Measurements from ENCODE around the gene ASPN. TPM values are rescaled to one million over a fixed set of nuclear protein-coding genes. Genes with fewer than 3 reads are reported as not detected.

The ASPN gene
- total and polyA plus RNA-seq, 2 donors (not counting 3 experiments of a cell fraction or from before 2014, with no cell fraction given) = not detected

DNA sequence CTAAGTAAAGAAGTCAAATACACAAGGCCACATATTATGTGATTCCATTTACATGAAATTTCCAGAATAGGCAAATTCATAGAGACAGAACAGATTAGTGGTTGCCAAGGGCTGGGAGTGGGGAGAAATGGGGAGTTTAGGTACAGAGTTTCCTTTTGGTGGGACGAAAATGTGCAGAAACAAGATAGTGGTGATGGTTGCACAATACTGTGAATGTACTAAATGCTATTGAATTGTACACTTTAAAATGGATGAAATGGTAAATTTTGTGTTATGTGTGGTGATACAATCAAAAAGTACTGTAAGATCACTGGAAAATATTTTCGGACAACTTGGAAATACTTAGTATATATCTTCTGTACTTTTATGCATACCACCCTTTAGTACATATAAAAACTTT lies 38.5 kb upstream of the ASPN start:
- H3K9me3 ChIP-seq (replicated peaks; ENCODE audit: control insufficient read depth, insufficient read depth, low read length) = no peaks in the 10 kb centered on the region
- H2AFZ ChIP-seq (ENCODE audit: low read depth, low read length) = no peak overlapping the region
- no peaks in the 10 kb centered on the region for H4K20me1 ChIP-seq (replicated peaks; ENCODE audit: control insufficient read depth, extremely low read depth, insufficient read depth, low read length)
- intact Hi-C loops (cut with micrococcal nuclease) (no loop called here), dilution Hi-C loops (cut with MboI; ENCODE audit: extremely low pct_ligation_motif_present, low sequenced_read_pairs) (no loop called here)
- TF ChIP-seq MYC (IDR thresholded peaks at IDR 0.05; ENCODE audit: low read depth, low read length) (no peak), GATA2 (IDR thresholded peaks at IDR 0.05; ENCODE audit: insufficient read depth, insufficient read length, low read depth, low read length) (no peak), JUN (IDR thresholded peaks at IDR 0.05; ENCODE audit: borderline replicate concordance, insufficient read depth, insufficient read length, low read depth) (no peak), FOS (IDR thresholded peaks at IDR 0.05; ENCODE audit: borderline replicate concordance, insufficient read depth, low read length) (no peak), EZH2 (IDR thresholded peaks at IDR 0.05; ENCODE audit: borderline replicate concordance, low read depth, low read length, severe bottlenecking) (no peak), CTCF (IDR thresholded peaks at IDR 0.05; ENCODE audit: extremely low read depth in 1 of 2, insufficient read depth in 1 of 2, low read depth in 1 of 2, low read length in 2 of 2) (no peak), POLR2A (IDR thresholded peaks at IDR 0.05; ENCODE audit: low read depth, low read length) (no peak), POLR2AphosphoS5 (IDR thresholded peaks at IDR 0.05; ENCODE audit: insufficient read depth, low read depth, low read length) (no peak)
- TF ChIP-seq, protein P1, sequence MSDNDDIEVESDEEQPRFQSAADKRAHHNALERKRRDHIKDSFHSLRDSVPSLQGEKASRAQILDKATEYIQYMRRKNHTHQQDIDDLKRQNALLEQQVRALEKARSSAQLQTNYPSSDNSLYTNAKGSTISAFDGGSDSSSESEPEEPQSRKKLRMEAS (IDR thresholded peaks at IDR 0.05; ENCODE audit: insufficient read depth, insufficient read length) = no peak
- H3K27ac ChIP-seq (ENCODE audit: insufficient read depth, low read depth, low read length) = no peak overlapping the region
- no peak overlapping the region for H3K4me2 ChIP-seq (ENCODE audit: insufficient read depth, low read length)
- no peaks in the 10 kb centered on the region for H3K27me3 ChIP-seq (ENCODE audit: control insufficient read depth in 2 of 2, insufficient read depth in 2 of 2, low read length in 2 of 2)
- no peak overlapping the region for H3K9ac ChIP-seq (replicated peaks; ENCODE audit: extremely low read depth, insufficient read depth, low read length)
- CTCF ChIA-PET = interaction anchor here (1.2 kb wide), 1 partner anchor 27 kb away, joined by 3 read pairs; no protein-coding TSS in a partner anchor
- H3K79me2 ChIP-seq (ENCODE audit: control insufficient read depth, insufficient read depth, low read length) = no peaks in the 10 kb centered on the region
- H3K36me3 ChIP-seq (ENCODE audit: control insufficient read depth in 2 of 2, extremely low read depth in 1 of 2, insufficient read depth in 2 of 2, low read length in 2 of 2) = no peaks in the 10 kb centered on the region
- FAIRE-seq (no peak), DNase-seq (ENCODE audit: low read depth, low spot score) (no peak)
- POLR2A ChIA-PET = no interaction called here
- no TSS peak for BruUV-seq (replicated peaks)
- no peaks in the 10 kb centered on the region for H3K4me1 ChIP-seq (ENCODE audit: control insufficient read depth, extremely low read depth, insufficient read depth, low read length)
- H3K4me3 ChIP-seq (replicated peaks in 1 of 3; ENCODE audit: insufficient read depth in 1 of 3, low read depth in 1 of 3, low read length in 3 of 3) = no peak overlapping the region
- H3K9me1 ChIP-seq (replicated peaks; ENCODE audit: control insufficient read depth, extremely low read depth, insufficient read depth, low read length) = no peaks in the 10 kb centered on the region

All from endothelial cell of umbilical vein (primary cell).